Right lobe of liver (tissue), 4 donors: ENCODE measurements around the gene NEXMIF.

Experiments used
- CTCF ChIP-seq, 4 donors: fragments of 200-600 bp in 3 of 4; fragments of 450-650 bp in 1 of 4; IDR thresholded peaks; one replicate each; pipeline versions ENCODE4 v1.5.1 to v1.8.0; 2016 to 2022; ENCODE audit warnings: antibody characterized with exemption in 4 of 4, mild to moderate bottlenecking in 2 of 4
- POLR2A ChIP-seq: fragments of 450-650 bp; IDR thresholded peaks from one replicate; pipeline ENCODE4 v1.6.1; 2017; ENCODE audit warnings: antibody characterized with exemption, mild to moderate bottlenecking
- donor health status: DM: no; HTN: no; CAD: no.
- donor health status: DM: no; HTN: no; CAD: no.
- donor health status: DM: no; HTN: yes; CAD: no.

DNA sequence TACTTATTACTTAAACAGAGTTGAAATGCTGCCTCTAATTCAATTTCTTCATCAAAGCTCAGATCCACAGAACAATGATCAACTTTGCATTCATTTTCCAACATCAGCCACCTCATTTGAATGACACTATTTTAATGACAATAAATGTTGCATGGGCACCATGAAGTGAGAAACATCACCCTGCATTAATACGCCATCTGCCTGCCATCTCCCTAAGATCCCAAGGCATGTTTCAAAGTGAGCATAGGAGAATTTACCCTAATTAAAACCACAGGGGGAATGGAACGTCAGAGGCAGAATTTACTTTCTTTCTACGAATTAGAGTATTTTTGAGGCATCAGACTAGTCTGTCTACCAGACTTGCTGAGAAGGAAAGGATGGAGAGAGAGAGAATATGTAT lies 32.7 kb downstream of the NEXMIF start:
- TF ChIP-seq CTCF (IDR thresholded peaks at IDR 0.05) (no peak), POLR2A (no peak)
